Activated CD4-positive, alpha-beta memory T cell treated with anti-CD3 and anti-CD28 coated beads, Interleukin-2, amount 10 ng/mL, durations not matched to agents 7 days and 5 days (primary cell): ENCODE data around the gene AGBL1. TPM values are rescaled to one million over a fixed set of nuclear protein-coding genes. Genes with fewer than 3 reads are reported as not detected.
"Not testable (repeated sequence)": the region's sequence is repeated elsewhere in the genome, so short reads cannot be mapped to it uniquely, and the experiment has no call there.

Source experiments
- CTCF ChIA-PET: fragments of 350-600 bp; sonication (Branson Sonifier 250); formaldehyde crosslinking; loops from one replicate; lab custom pipeline; 2021; ENCODE audit warnings: antibody characterized with exemption, inconsistent platforms; lab: Charles Lee
- POLR2A ChIA-PET: fragments of 350-600 bp; sonication (Branson Sonifier 250); formaldehyde crosslinking; loops from one replicate; lab custom pipeline; 2021; ENCODE audit warnings: antibody characterized with exemption; lab: Charles Lee
- DNase-seq: peaks from one replicate; pipeline ENCODE4 v3.0.0-alpha.2; 2020
- H3K27ac Mint-ChIP-seq: one replicate; pipeline ENCODE4 v1.8.0; 2021; ENCODE audit warnings: mild to moderate bottlenecking, mixed read lengths
- H3K27me3 Mint-ChIP-seq: one replicate; pipeline ENCODE4 v1.8.0; 2021; ENCODE audit warnings: mixed read lengths
- H3K36me3 Mint-ChIP-seq: one replicate; pipeline ENCODE4 v1.8.0; 2021; ENCODE audit warnings: low read depth, mixed read lengths
- H3K4me1 Mint-ChIP-seq: one replicate; pipeline ENCODE4 v1.8.0; 2021; ENCODE audit warnings: mixed read lengths
- H3K4me3 Mint-ChIP-seq: one replicate; pipeline ENCODE4 v1.8.0; 2021; ENCODE audit warnings: mild to moderate bottlenecking, mixed read lengths
- H3K9me3 Mint-ChIP-seq: one replicate; pipeline ENCODE4 v1.8.0; 2021; ENCODE audit warnings: mixed read lengths
- total RNA-seq, 2 experiments: library from RNA; stranded (reverse); gene quantifications; one replicate each; pipeline ENCODE4 v1.2.3, GENCODE V29; 2021

AGBL1 gene
- total RNA-seq, 2 experiments from 2014 or later = not detected

GRCh38 chr15:86446253-86446640 is 366.6 kb downstream of the AGBL1 start:
- no peak for DNase-seq
- Mint-ChIP-seq H3K36me3 (no peaks in the 10 kb centered on the region), H3K4me3 (no peak overlapping the region), H3K4me1 (no peaks in the 10 kb centered on the region), H3K27ac (no peak overlapping the region), H3K27me3 (no peaks in the 10 kb centered on the region), H3K9me3 (no peaks in the 10 kb centered on the region)
- CTCF ChIA-PET = no interaction called here
- POLR2A ChIA-PET = no interaction called here

- H3K9me3 Mint-ChIP-seq, H3K36me3 Mint-ChIP-seq, CTCF ChIA-PET, POLR2A ChIA-PET, H3K4me1 Mint-ChIP-seq, H3K4me3 Mint-ChIP-seq, H3K27me3 Mint-ChIP-seq, DNase-seq, H3K27ac Mint-ChIP-seq: not testable (repeated sequence)
Measured at GRCh38 chr15:86465470-86466039, 385.9 kb downstream of the AGBL1 start.

DNA sequence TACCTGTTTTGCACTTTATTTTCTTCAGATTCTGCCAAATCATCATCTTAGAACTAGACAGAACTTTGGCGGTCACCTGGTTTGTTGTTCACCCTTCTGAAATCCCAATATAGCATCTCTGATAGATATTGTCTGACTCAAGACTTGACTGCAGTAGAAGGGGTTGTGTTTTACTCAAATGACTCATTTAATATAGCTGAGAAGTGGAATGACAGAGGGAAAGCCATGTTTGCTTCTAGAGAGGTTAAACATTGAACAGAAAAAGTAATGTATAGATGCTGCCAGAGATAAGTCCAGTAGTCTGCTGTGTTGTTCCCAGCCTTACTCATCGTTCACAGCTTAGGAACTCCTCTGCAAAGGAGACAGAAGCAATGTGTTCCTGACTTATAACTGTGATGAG is 402.0 kb downstream of the AGBL1 start:
- no peaks in the 10 kb centered on the region for H3K27me3 Mint-ChIP-seq
- H3K4me1 Mint-ChIP-seq = no peaks in the 10 kb centered on the region
- H3K9me3 Mint-ChIP-seq = no peaks in the 10 kb centered on the region
- H3K36me3 Mint-ChIP-seq = no peaks in the 10 kb centered on the region
- POLR2A ChIA-PET = no interaction called here
- H3K27ac Mint-ChIP-seq = no peak overlapping the region
- CTCF ChIA-PET = no interaction called here
- no peak for DNase-seq
- H3K4me3 Mint-ChIP-seq = no peak overlapping the region

DNA sequence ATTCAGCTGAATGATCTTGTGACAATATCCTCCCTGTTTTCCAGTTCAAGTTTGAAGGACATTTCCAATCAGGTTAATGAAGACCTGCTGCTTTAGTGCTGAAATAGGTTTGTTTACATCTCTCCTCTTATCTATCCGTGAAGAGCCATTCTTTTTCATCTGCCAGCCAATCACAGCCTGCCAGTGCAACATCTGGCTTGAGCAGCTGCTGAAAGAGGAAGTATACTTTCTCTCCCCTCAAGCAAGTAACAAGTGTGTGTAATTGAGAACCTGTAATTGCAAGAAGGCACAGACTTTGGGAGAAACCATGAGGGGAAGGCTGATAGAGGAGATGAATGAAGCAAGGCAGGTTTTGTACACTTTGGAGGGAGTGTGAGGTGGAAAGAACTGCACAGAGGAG is 404.3 kb downstream of the AGBL1 start:
- Mint-ChIP-seq H3K27ac (no peak overlapping the region), H3K4me1 (no peaks in the 10 kb centered on the region), H3K36me3 (no peaks in the 10 kb centered on the region), H3K27me3 (no peaks in the 10 kb centered on the region), H3K9me3 (no peaks in the 10 kb centered on the region), H3K4me3 (no peak overlapping the region)
- ChIA-PET POLR2A (no interaction called here), CTCF (no interaction called here)
- DNase-seq = no peak

DNA sequence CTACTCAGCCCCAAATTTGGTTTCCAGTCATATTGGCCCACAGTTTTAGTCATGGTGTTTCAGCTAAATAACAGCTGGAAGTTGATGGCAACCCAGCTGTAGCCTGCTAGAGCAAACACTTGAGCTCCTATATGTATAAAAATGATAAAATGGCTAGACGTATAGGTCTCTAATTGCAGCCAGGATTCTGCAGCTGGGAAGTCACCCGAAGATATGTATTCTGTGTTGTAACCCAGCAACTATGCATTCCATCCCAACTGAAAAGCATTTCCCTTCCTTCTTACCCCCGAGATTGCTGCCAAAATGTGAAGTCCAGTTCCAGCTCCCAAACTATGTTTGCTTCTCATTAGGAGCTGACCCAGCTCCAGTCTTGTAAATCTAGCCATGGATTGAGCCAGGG is 408.4 kb downstream of the AGBL1 start:
- Mint-ChIP-seq H3K4me3 (no peak overlapping the region), H3K27me3 (no peaks in the 10 kb centered on the region), H3K4me1 (no peaks in the 10 kb centered on the region), H3K27ac (no peak overlapping the region), H3K36me3 (no peaks in the 10 kb centered on the region), H3K9me3 (no peaks in the 10 kb centered on the region)
- no peak for DNase-seq
- ChIA-PET CTCF (no interaction called here), POLR2A (no interaction called here)

DNA sequence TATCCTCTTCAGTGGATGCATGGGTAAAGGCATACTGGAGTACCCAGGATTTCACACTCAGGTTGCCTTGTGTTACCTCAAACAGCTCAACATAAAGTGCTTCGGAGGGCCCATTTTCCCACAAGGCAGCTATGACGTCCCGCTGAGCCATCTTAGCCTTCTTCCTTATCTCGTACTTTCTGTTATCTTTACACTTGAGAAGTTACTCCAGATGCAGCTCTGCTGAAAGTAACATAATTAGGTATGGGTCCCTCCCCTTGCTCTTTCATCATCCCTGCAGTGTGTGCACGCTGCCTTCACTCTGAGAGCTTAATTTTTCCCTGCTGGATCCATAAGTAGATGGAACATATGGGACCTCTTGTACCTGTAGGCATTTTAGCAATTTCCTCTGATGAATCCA is 410.3 kb downstream of the AGBL1 start:
- H3K27me3 Mint-ChIP-seq = no peaks in the 10 kb centered on the region
- H3K36me3 Mint-ChIP-seq = no peaks in the 10 kb centered on the region
- CTCF ChIA-PET = no interaction called here

DNA sequence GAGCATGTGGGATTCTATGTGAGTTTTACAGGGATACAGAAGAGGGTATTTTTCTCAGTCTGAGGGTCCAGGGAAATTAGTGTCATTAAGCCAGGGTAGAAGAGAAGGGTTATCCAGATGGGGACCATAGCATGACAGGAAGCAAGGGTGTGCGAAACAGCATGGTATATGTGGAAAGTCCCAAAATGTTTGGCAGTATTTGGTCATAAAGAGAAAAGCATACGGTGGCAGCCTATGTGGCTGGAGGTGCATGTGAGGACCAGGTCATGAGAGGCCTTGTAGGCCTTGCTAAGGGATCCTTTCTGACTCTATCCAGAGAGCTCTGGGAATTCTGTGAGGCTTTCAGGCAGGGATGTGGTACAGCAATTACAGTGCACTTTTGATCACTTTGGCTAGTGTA is 411.4 kb downstream of the AGBL1 start:
- no peak overlapping the region for H3K27ac Mint-ChIP-seq
- H3K36me3 Mint-ChIP-seq = no peaks in the 10 kb centered on the region
- H3K4me1 Mint-ChIP-seq = no peaks in the 10 kb centered on the region
- H3K9me3 Mint-ChIP-seq = no peaks in the 10 kb centered on the region
- no peak overlapping the region for H3K4me3 Mint-ChIP-seq
- ChIA-PET POLR2A (no interaction called here), CTCF (no interaction called here)
- H3K27me3 Mint-ChIP-seq = no peaks in the 10 kb centered on the region
- DNase-seq = no peak

More for the DNA sequence above, 410.3 kb downstream of the AGBL1 start:
- H3K4me1 Mint-ChIP-seq = no peaks in the 10 kb centered on the region
- DNase-seq = no peak
- POLR2A ChIA-PET = no interaction called here
- no peaks in the 10 kb centered on the region for H3K9me3 Mint-ChIP-seq
- H3K4me3 Mint-ChIP-seq = no peak overlapping the region
- H3K27ac Mint-ChIP-seq = no peak overlapping the region

GRCh38 chr15:86493884-86494283 is 414.2 kb downstream of the AGBL1 start:
- ChIA-PET CTCF (no interaction called here), POLR2A (no interaction called here)
- no peak for DNase-seq
- Mint-ChIP-seq H3K9me3 (no peaks in the 10 kb centered on the region), H3K27me3 (no peaks in the 10 kb centered on the region), H3K4me3 (no peak overlapping the region), H3K36me3 (no peaks in the 10 kb centered on the region), H3K27ac (no peak overlapping the region), H3K4me1 (no peaks in the 10 kb centered on the region)

DNA sequence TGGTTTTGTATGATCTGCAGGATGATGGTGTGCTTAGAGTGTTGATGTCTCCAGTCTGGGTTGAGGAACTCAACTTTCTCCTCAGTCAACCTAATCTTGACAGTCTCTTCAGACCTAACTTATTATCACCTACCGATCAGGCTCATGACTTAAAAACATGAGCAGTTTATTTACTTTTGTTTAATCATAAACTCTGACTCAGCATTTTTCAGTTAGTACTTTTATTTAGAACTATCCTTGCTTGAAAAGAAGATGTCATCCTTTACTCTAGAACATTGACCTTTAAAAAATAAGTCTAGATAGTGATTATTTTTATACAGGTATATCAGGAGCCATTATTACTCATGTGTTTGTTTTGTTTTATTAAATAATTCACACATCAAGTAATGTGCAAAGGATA is 414.8 kb downstream of the AGBL1 start:
- Mint-ChIP-seq H3K36me3 (no peaks in the 10 kb centered on the region), H3K27me3 (no peaks in the 10 kb centered on the region), H3K4me1 (no peaks in the 10 kb centered on the region), H3K27ac (no peak overlapping the region), H3K9me3 (no peaks in the 10 kb centered on the region), H3K4me3 (no peak overlapping the region)
- CTCF ChIA-PET = no interaction called here
- DNase-seq = no peak
- POLR2A ChIA-PET = no interaction called here

GRCh38 chr15:86502301-86502700 is 422.6 kb downstream of the AGBL1 start:
- POLR2A ChIA-PET = no interaction called here
- DNase-seq = no peak
- Mint-ChIP-seq H3K36me3 (no peaks in the 10 kb centered on the region), H3K4me3 (no peak overlapping the region), H3K4me1 (no peaks in the 10 kb centered on the region), H3K9me3 (no peaks in the 10 kb centered on the region), H3K27me3 (no peaks in the 10 kb centered on the region), H3K27ac (no peak overlapping the region)
- CTCF ChIA-PET = no interaction called here

DNA sequence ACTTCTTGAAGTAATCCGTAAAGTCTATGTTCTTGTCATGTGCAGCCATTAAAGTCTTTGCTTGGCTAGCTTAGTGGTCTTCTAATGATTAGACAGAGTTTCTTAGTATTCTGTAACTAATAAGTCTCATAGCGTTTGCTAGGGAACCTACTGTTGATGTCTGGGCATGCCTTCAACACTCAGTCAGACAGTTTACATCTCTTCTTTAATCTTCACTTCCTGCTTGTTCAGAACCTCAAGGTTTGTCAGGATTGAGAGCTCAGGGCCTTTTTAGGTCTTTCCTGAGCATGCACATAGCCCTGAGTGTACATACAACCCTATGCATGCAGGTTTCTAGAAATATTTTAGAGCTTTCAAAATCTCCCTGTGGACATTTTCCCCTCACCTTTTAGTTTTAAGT is 426.3 kb downstream of the AGBL1 start:
- no peaks in the 10 kb centered on the region for H3K9me3 Mint-ChIP-seq
- ChIA-PET CTCF (no interaction called here), POLR2A (no interaction called here)
- H3K36me3 Mint-ChIP-seq = no peaks in the 10 kb centered on the region
- no peak for DNase-seq
- H3K27me3 Mint-ChIP-seq = no peaks in the 10 kb centered on the region
- no peak overlapping the region for H3K27ac Mint-ChIP-seq
- no peaks in the 10 kb centered on the region for H3K4me1 Mint-ChIP-seq
- H3K4me3 Mint-ChIP-seq = no peak overlapping the region

DNA sequence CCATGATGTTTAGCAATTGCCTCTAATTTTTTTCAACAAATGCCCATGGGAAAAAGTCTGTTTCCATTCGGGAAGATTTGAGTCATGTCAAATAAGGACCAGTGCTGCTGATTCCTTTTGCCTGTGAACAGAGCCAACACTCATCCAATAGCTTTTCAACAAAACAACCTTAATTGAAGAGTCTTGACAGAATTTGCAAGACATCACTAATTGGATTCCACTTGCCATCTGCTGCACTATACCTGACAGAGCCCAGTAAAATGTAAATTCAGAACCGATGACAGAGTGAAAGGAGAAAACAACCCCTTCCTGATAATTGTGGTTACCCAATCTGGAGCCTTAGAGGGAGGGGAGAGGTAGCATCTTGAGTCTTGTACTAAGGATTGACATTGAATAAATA is 426.7 kb downstream of the AGBL1 start:
- Mint-ChIP-seq H3K4me1 (no peaks in the 10 kb centered on the region), H3K27me3 (no peaks in the 10 kb centered on the region), H3K9me3 (no peaks in the 10 kb centered on the region), H3K4me3 (no peak overlapping the region), H3K36me3 (no peaks in the 10 kb centered on the region), H3K27ac (no peak overlapping the region)
- ChIA-PET CTCF (no interaction called here), POLR2A (no interaction called here)
- no peak for DNase-seq

GRCh38 chr15:86515625-86516024 is 436.0 kb downstream of the AGBL1 start:
- POLR2A ChIA-PET = no interaction called here
- Mint-ChIP-seq H3K36me3 (no peaks in the 10 kb centered on the region), H3K4me1 (no peaks in the 10 kb centered on the region), H3K27me3 (peaks cover 2% of the 10 kb centered on the region), H3K27ac (no peak overlapping the region), H3K4me3 (no peak overlapping the region), H3K9me3 (no peaks in the 10 kb centered on the region)
- DNase-seq = no peak
- CTCF ChIA-PET = no interaction called here

GRCh38 chr15:86522721-86523120 is 443.1 kb downstream of the AGBL1 start:
- Mint-ChIP-seq H3K4me3 (no peak overlapping the region), H3K27me3 (no peaks in the 10 kb centered on the region), H3K36me3 (no peaks in the 10 kb centered on the region), H3K9me3 (no peaks in the 10 kb centered on the region), H3K27ac (no peak overlapping the region), H3K4me1 (no peaks in the 10 kb centered on the region)
- CTCF ChIA-PET = no interaction called here
- POLR2A ChIA-PET = no interaction called here
- DNase-seq = no peak
